Measurements from ENCODE around the gene CDH19. TPM values are rescaled to one million over a fixed set of nuclear protein-coding genes. Genes with fewer than 3 reads are reported as not detected.

CDH19 gene
- total RNA-seq, 6 experiments from 2014 or later, result 0.84 to 4.6 (median 1.9) TPM

- TF ChIP-seq POLR2A (IDR thresholded peaks at IDR 0.05), result no peak
- TF ChIP-seq, protein P1, sequence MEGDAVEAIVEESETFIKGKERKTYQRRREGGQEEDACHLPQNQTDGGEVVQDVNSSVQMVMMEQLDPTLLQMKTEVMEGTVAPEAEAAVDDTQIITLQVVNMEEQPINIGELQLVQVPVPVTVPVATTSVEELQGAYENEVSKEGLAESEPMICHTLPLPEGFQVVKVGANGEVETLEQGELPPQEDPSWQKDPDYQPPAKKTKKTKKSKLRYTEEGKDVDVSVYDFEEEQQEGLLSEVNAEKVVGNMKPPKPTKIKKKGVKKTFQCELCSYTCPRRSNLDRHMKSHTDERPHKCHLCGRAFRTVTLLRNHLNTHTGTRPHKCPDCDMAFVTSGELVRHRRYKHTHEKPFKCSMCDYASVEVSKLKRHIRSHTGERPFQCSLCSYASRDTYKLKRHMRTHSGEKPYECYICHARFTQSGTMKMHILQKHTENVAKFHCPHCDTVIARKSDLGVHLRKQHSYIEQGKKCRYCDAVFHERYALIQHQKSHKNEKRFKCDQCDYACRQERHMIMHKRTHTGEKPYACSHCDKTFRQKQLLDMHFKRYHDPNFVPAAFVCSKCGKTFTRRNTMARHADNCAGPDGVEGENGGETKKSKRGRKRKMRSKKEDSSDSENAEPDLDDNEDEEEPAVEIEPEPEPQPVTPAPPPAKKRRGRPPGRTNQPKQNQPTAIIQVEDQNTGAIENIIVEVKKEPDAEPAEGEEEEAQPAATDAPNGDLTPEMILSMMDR (IDR thresholded peaks at IDR 0.05), result no peak
- 75% methylated on average over 1 of the region's 1 CpG for WGBS (ENCODE audit: insufficient coverage, low coverage, low lambda C conversion rate, missing lambda C conversion rate)
- intact Hi-C loops (cut with DNase I), result no loop called here
Measured at GRCh38 chr18:66632756-66633155, 28.9 kb upstream of the CDH19 start.

GRCh38 chr18:66630831-66631230, 26.9 kb upstream of the CDH19 start:
- Histone ChIP-seq H3K36me3 (no peaks in the 10 kb centered on the region), H3K4me1 (no peaks in the 10 kb centered on the region), H3K9me3 (no peaks in the 10 kb centered on the region), H3K27ac (no peak overlapping the region), H3K4me3 (no peak overlapping the region), H3K27me3 (no peaks in the 10 kb centered on the region)
- no peak for TF ChIP-seq POLR2A (IDR thresholded peaks at IDR 0.05)
- TF ChIP-seq, protein P1 (IDR thresholded peaks at IDR 0.05), result no peak
- no peak for DNase-seq
- intact Hi-C loops (cut with DNase I), result no loop called here
- no peak for ATAC-seq
- WGBS (ENCODE audit: insufficient coverage, low coverage, low lambda C conversion rate, missing lambda C conversion rate), result 30% methylated on average over 1 of the region's 1 CpG

More at GRCh38 chr18:66632756-66633155, 28.9 kb upstream of the CDH19 start:
- Histone ChIP-seq H3K27ac (no peak overlapping the region), H3K4me3 (no peak overlapping the region), H3K27me3 (no peaks in the 10 kb centered on the region), H3K4me1 (no peaks in the 10 kb centered on the region), H3K9me3 (no peaks in the 10 kb centered on the region), H3K36me3 (no peaks in the 10 kb centered on the region)
- ATAC-seq, result no peak
- DNase-seq, result no peak

- Histone ChIP-seq H3K36me3 (no peaks in the 10 kb centered on the region), H3K4me3 (no peak overlapping the region), H3K27ac (no peak overlapping the region), H3K9me3 (no peaks in the 10 kb centered on the region), H3K27me3 (no peaks in the 10 kb centered on the region), H3K4me1 (no peaks in the 10 kb centered on the region)
- WGBS (ENCODE audit: insufficient coverage, low coverage, low lambda C conversion rate, missing lambda C conversion rate), result 17% methylated on average over 1 of the region's 1 CpG
- no peak for DNase-seq
- no peak for ATAC-seq
- intact Hi-C loops (cut with DNase I), result no loop called here
- no peak for TF ChIP-seq POLR2A (IDR thresholded peaks at IDR 0.05)
- TF ChIP-seq, protein P1 (IDR thresholded peaks at IDR 0.05), result no peak
Measured at GRCh38 chr18:66623821-66624220, 19.9 kb upstream of the CDH19 start.

GRCh38 chr18:66621816-66622576, 18.1 kb upstream of the CDH19 start:
- intact Hi-C loops (cut with DNase I), result no loop called here
- Histone ChIP-seq H3K9me3 (no peaks in the 10 kb centered on the region), H3K4me3 (no peak overlapping the region), H3K4me1 (no peaks in the 10 kb centered on the region), H3K27ac (no peak overlapping the region), H3K27me3 (no peaks in the 10 kb centered on the region), H3K36me3 (no peaks in the 10 kb centered on the region)
- ATAC-seq, result no peak
- WGBS (ENCODE audit: insufficient coverage, low coverage, low lambda C conversion rate, missing lambda C conversion rate), result 72% methylated on average over 11 of the region's 12 CpGs
- DNase-seq, result no peak
- TF ChIP-seq, protein P1 (IDR thresholded peaks at IDR 0.05), result no peak
- TF ChIP-seq POLR2A (IDR thresholded peaks at IDR 0.05), result no peak
